DMS 273 (cell line): ENCODE results near the gene KRT74.

Source experiments
- DNase-seq: peaks from one replicate; lab custom pipeline; 2025; ENCODE audit not compliant: unreplicated experiment; lab: John Stamatoyannopoulos, UW

The KRT74 gene

GRCh38 chr12:52522346-52523011 is 51.2 kb downstream of the KRT74 start:
- no peak for DNase-seq

- no peak for DNase-seq
These were observed 51.9 kb downstream of the KRT74 start for GRCh38 chr12:52521568-52522266.

- DNase-seq, result peak; percentile 68
These were observed 52.5 kb downstream of the KRT74 start for GRCh38 chr12:52521175-52521567.

- DNase-seq, result no peak
These were observed 53.6 kb downstream of the KRT74 start, which contains the start of gene KRT5 for GRCh38 chr12:52519826-52520662. TSS of gene KRT5 (minus strand) at chr12:52520394. CDS start at chr12:52520296, 98 bp downstream.

GRCh38 chr12:52519387-52519703 is 54.3 kb downstream of the KRT74 start:
- DNase-seq, result no peak

- no peak for DNase-seq
These were observed 54.9 kb downstream of the KRT74 start for GRCh38 chr12:52518574-52519386.

- DNase-seq, result no peak
These were observed 55.8 kb downstream of the KRT74 start for GRCh38 chr12:52517888-52518287.

GRCh38 chr12:52517005-52517835 is 56.4 kb downstream of the KRT74 start:
- DNase-seq, result no peak

GRCh38 chr12:52515927-52516831 is 57.5 kb downstream of the KRT74 start:
- DNase-seq, result no peak
